Activated naive CD4-positive, alpha-beta T cell treated with anti-CD3 and anti-CD28 coated beads for 36 hours (primary cell): ENCODE measurements around the gene KAT2A. TPM values are rescaled to one million over a fixed set of nuclear protein-coding genes. Genes with fewer than 3 reads are reported as not detected.

Experiments used
- CTCF ChIA-PET: fragments of 350-600 bp; sonication (Branson Sonifier 250); formaldehyde crosslinking; loops from one replicate; lab custom pipeline; 2021; ENCODE audit warnings: antibody characterized with exemption; lab: Charles Lee
- DNase-seq: peaks from one replicate; pipeline ENCODE4 v3.0.0-alpha.2; 2020
- H3K27ac Mint-ChIP-seq: one replicate; pipeline ENCODE4 v1.8.0; 2021; ENCODE audit warnings: mild to moderate bottlenecking, mixed read lengths
- H3K27me3 Mint-ChIP-seq: one replicate; pipeline ENCODE4 v1.8.0; 2021; ENCODE audit warnings: low read depth, mixed read lengths
- H3K36me3 Mint-ChIP-seq: one replicate; pipeline ENCODE4 v1.8.0; 2021; ENCODE audit warnings: low read depth, mixed read lengths
- H3K4me1 Mint-ChIP-seq: one replicate; pipeline ENCODE4 v1.8.0; 2021; ENCODE audit warnings: low read depth, mixed read lengths
- H3K4me3 Mint-ChIP-seq: one replicate; pipeline ENCODE4 v1.8.0; 2021; ENCODE audit warnings: mild to moderate bottlenecking, moderate library complexity, mixed read lengths
- H3K9me3 Mint-ChIP-seq: one replicate; pipeline ENCODE4 v1.8.0; 2021; ENCODE audit warnings: mixed read lengths
- intact Hi-C: fragments of 100-400 bp; cut with micrococcal nuclease; formaldehyde crosslinking; loops from one replicate; pipeline ENCODE4 v1.15.1; 2023
- total RNA-seq, 2 experiments: library from RNA; stranded (reverse); gene quantifications; one replicate each; pipeline ENCODE4 v1.2.3, GENCODE V29; 2021

Gene KAT2A
- total RNA-seq, 2 experiments from 2014 or later, result 57.3 to 59.0 TPM

GRCh38 chr17:42120161-42120769, 902 bp downstream of the KAT2A start:
- intact Hi-C loops, result no loop called here
- peaks cover 28% of the 10 kb centered on the region for H3K4me1 Mint-ChIP-seq
- H3K27me3 Mint-ChIP-seq, result no peaks in the 10 kb centered on the region
- DNase-seq, result no peak
- no peak overlapping the region for H3K27ac Mint-ChIP-seq
- H3K36me3 Mint-ChIP-seq, result peaks cover 40% of the 10 kb centered on the region
- H3K4me3 Mint-ChIP-seq, result peak overlapping the region; percentile 59
- no peaks in the 10 kb centered on the region for H3K9me3 Mint-ChIP-seq
- CTCF ChIA-PET, result interaction anchor here (0.7 to 5.6 kb wide), 13 partner anchors 10 to 340 kb away, joined by 3 to 29 read pairs (median 5); partner anchors contain the start of genes CNP and KCNH4

DNA sequence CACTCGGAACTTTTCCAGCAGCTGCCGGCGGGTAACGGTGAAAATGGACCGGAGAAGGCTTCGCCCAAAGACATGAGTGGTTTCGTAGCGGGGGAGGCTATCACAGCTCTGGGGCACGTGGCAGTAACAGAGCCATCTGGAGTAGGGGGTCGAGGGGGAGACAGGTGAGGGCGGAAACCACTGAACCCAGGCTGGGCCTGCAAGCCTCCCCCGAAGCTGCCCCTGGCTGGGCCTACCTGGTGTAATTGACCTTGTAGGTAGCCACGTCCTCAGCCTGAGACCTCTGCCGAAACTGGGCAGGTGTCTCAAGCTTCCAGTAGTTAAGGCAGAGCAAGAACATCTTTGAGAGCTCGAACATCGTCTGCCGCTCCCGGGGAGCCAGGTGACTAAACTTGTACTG, 1.9 kb downstream of the KAT2A start:
- no peaks in the 10 kb centered on the region for H3K27me3 Mint-ChIP-seq
- no peak for DNase-seq
- CTCF ChIA-PET, result interaction anchor here (0.6 to 5.6 kb wide), 19 partner anchors 9 to 341 kb away, joined by 3 to 29 read pairs (median 4); partner anchors contain the start of genes CNP and KCNH4
- H3K4me3 Mint-ChIP-seq, result peak overlapping the region; percentile 14
- H3K4me1 Mint-ChIP-seq, result peaks cover 28% of the 10 kb centered on the region
- no peak overlapping the region for H3K27ac Mint-ChIP-seq
- H3K9me3 Mint-ChIP-seq, result no peaks in the 10 kb centered on the region
- peaks cover 38% of the 10 kb centered on the region for H3K36me3 Mint-ChIP-seq
- intact Hi-C loops, result loop anchor here (5.0 to 10.0 kb wide), 2 partner anchors 202 to 406 kb away; partner anchors contain the start of gene ACLY

DNA sequence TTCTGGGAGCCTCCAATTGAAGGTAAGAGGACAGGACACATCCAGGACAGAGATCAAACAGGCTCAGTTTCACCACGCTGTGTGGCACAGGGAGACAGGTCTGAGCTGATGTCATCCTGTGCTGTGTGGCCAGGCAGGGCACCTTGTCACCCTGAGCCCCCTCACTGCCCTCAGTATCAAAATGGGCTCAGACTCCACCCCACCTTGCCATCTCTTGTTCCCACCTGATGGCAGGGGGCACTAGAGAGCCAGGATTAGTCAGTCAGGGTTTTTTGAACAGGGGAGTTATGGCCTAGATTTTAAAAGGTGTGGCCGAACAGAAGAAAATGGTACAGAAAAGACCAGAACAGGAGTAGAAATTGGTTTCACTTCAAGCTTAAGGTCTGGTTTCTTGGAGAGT, 2.6 kb downstream of the KAT2A start:
- Mint-ChIP-seq H3K4me3 (peak overlapping the region; percentile 10), H3K27ac (peak overlapping the region; percentile 14)
- CTCF ChIA-PET, result interaction anchor here (0.6 to 5.6 kb wide), 19 partner anchors 10 to 285 kb away, joined by 3 to 29 read pairs (median 4); partner anchors contain the start of genes CNP, DNAJC7 and KCNH4

GRCh38 chr17:42118126-42118510, 3.0 kb downstream of the KAT2A start:
- H3K27me3 Mint-ChIP-seq, result no peaks in the 10 kb centered on the region
- peaks cover 28% of the 10 kb centered on the region for H3K4me1 Mint-ChIP-seq
- no peak overlapping the region for H3K27ac Mint-ChIP-seq
- DNase-seq, result no peak
- intact Hi-C loops, result loop anchor here (1.0 to 10.0 kb wide), 4 partner anchors 63 to 407 kb away; partner anchors contain the start of genes ACLY and KCNH4
- no peaks in the 10 kb centered on the region for H3K9me3 Mint-ChIP-seq
- CTCF ChIA-PET, result interaction anchor here (0.6 to 5.6 kb wide), 17 partner anchors 12 to 317 kb away, joined by 3 to 29 read pairs (median 4); partner anchors contain the start of genes CNP, DNAJC7, KCNH4 and NKIRAS2
- no peak overlapping the region for H3K4me3 Mint-ChIP-seq
- peaks cover 38% of the 10 kb centered on the region for H3K36me3 Mint-ChIP-seq

More for the DNA sequence above, 2.6 kb downstream of the KAT2A start:
- H3K27me3 Mint-ChIP-seq, result no peaks in the 10 kb centered on the region
- H3K36me3 Mint-ChIP-seq, result peaks cover 39% of the 10 kb centered on the region
- intact Hi-C loops, result loop anchor here (1.0 to 10.0 kb wide), 4 partner anchors 63 to 406 kb away; partner anchors contain the start of genes ACLY and KCNH4
- peaks cover 28% of the 10 kb centered on the region for H3K4me1 Mint-ChIP-seq
- no peaks in the 10 kb centered on the region for H3K9me3 Mint-ChIP-seq
- DNase-seq, result peak; percentile 71

DNA sequence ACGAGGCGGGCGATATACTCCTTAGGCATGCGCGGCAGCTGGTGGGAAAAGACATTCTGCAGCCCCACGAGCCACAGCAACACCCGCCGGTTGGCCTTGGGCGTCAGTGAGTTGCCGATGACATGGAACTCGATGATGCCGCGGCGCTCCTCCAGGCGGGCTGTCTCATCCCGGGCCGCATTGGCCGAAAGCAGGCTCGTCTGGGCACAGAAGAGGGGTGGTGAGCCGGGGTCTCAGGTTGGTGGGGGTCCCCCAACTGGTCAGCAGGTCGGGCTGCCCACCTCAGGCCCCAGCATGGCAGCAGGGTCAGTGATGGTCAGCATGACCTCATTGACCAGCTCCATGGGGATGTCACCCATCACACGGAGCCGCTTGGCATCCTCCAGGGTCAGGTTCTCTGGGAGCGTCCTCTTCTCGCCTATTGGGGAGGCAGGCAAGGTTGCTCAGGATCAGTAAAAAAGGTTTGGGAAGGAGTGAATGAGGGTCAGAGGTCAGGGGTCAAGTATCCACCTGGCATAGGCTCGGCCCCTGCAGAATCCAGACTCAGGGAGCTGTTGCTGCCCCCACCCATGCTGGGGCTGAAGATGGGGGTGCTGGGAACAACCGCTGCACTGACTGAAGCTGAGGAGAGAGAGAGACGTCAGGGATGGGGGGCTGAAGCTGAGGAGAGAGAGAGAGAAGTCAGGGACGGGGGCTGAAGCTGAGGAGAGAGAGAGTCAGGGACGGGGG, 3.6 kb downstream of the KAT2A start:
- CTCF ChIA-PET, result interaction anchor here (0.6 to 5.6 kb wide), 16 partner anchors 13 to 317 kb away, joined by 3 to 29 read pairs (median 4); partner anchors contain the start of genes CNP, DNAJC7, KCNH4 and NKIRAS2
- Mint-ChIP-seq H3K4me1 (peaks cover 32% of the 10 kb centered on the region), H3K27ac (no peak overlapping the region), H3K4me3 (no peak overlapping the region), H3K9me3 (no peaks in the 10 kb centered on the region), H3K36me3 (peaks cover 40% of the 10 kb centered on the region), H3K27me3 (no peaks in the 10 kb centered on the region)
- intact Hi-C loops, result loop anchor here (1.0 to 10.0 kb wide), 4 partner anchors 64 to 407 kb away; partner anchors contain the start of genes ACLY and KCNH4
- DNase-seq, result no peak

GRCh38 chr17:42116705-42117396, 4.3 kb downstream of the KAT2A start:
- Mint-ChIP-seq H3K27ac (no peak overlapping the region), H3K27me3 (no peaks in the 10 kb centered on the region)
- CTCF ChIA-PET, result interaction anchor here (0.6 to 5.6 kb wide), 12 partner anchors 13 to 1617 kb away, joined by 3 to 38 read pairs (median 4); partner anchors contain the start of genes CNP, DNAJC7 and NKIRAS2

DNA sequence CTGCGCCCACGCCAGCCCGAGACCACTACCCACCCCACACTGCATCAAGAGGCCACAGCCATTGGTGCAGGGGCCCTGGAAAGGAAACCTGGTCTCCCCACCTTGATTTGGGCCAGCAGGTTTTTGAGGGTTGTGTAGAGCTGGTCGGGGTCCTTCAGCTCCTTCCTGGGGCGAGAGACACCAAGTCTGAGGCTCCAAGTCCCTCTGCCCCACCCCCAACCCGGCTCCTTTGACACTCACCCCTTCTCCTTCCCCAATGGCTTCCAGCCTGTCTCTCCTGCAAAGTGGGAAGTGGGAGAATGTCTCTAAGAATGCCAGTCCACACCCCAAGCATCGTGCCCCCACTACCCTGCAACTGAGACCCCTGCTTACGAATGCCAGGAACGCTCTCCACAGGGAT, 7.0 kb downstream of the KAT2A start:
- Mint-ChIP-seq H3K27ac (no peak overlapping the region), H3K9me3 (no peaks in the 10 kb centered on the region), H3K4me3 (no peak overlapping the region), H3K36me3 (peaks cover 36% of the 10 kb centered on the region), H3K27me3 (no peaks in the 10 kb centered on the region), H3K4me1 (peaks cover 37% of the 10 kb centered on the region)
- DNase-seq, result no peak
- CTCF ChIA-PET, result interaction anchor here (0.6 to 4.3 kb wide), 12 partner anchors 9 to 292 kb away, joined by 3 to 38 read pairs (median 4); partner anchors contain the start of gene KCNH4
- intact Hi-C loops, result loop anchor here (5.0 to 10.0 kb wide), 2 partner anchors 411 to 563 kb away; partner anchors contain the start of gene PLEKHH3

More at GRCh38 chr17:42116705-42117396, 4.3 kb downstream of the KAT2A start:
- intact Hi-C loops, result loop anchor here (1.0 to 10.0 kb wide), 6 partner anchors 50 to 408 kb away; partner anchors contain the start of gene ACLY
- Mint-ChIP-seq H3K36me3 (peaks cover 40% of the 10 kb centered on the region), H3K4me3 (no peak overlapping the region), H3K4me1 (peaks cover 36% of the 10 kb centered on the region), H3K9me3 (no peaks in the 10 kb centered on the region)
- DNase-seq, result peak; percentile 93

DNA sequence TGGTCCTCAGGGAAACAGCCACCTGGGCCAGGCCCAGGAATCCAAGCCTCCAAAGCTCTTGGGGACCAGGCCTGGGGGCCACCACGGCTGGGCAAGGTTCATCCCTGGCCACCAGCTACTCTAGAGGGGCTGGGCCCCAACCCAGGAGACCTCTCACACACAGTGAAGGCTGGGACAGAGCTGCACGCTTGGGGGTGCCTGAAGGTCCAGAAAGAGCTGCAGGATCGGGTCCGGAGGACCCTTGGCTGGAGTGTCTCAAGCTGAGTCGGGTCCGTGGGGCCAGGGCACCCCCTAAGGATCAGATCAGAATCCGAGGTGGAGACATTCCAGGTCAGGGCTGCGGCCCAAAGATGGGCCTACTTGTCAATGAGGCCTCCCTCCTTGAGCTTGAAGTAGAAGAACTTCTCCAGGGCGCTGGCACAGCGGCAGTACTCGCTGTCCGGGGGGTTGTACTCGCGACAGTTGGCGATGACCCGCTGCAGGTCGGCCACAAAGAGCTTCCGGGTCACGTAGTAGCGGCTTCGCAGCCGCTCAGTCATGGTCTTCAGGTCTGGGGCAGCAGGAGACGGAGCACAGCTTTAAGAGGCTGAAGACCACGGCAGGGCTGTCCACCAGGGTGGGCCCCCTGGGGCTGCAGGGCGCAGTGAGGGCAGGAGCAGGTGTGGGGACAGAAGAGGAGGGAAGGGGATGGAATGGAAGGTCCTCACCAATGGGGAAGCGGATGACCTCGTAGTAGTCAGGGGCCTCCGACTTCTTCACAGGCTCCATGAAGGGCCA, 7.7 kb downstream of the KAT2A start:
- Mint-ChIP-seq H3K4me1 (peaks cover 31% of the 10 kb centered on the region), H3K9me3 (no peaks in the 10 kb centered on the region), H3K36me3 (peaks cover 32% of the 10 kb centered on the region), H3K4me3 (no peak overlapping the region), H3K27ac (peak overlapping the region; percentile 92), H3K27me3 (no peaks in the 10 kb centered on the region)
- no peak for DNase-seq
- CTCF ChIA-PET, result interaction anchor here (0.6 to 4.3 kb wide), 15 partner anchors 10 to 293 kb away, joined by 3 to 38 read pairs (median 4); partner anchors contain the start of gene ODAD4
- intact Hi-C loops, result loop anchor here (2.0 to 10.0 kb wide), 3 partner anchors 41 to 564 kb away; partner anchors contain the start of genes PLEKHH3 and RAB5C

DNA sequence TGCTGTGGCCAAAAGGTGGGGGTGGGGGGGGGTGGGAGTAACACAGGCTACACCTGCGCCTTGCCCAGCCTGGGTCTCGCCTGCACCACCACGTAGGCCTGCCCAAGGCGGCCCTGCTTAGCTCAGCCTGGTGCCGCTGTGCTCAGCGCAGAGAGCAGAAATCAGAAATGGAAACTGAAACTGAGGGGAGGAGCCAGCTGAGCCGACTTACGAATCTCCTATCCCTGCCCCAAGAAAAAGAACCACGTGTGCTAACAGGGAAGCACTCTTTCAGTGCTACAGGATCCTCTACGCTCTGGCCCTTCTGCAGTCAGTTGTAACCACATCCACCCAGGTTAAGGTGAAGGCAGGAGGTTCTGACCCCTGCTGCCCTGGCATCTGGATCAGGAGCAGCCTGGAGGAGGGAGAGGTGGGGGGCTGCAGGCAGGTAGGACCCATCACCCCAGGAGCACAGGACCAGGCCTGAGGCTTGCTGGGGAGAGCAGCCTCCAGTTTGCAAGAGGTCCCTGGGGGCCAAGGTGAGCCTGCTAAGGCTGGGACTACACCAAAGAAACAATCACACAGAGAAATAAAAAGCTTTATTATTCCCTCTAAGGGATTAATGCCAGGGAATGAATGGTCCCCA, 8.5 kb downstream of the KAT2A start, which contains the start of gene DHX58:
TSS of gene DHX58 (minus strand) at position 163 of the 625 bp plus-strand sequence. CDS start 822 bp downstream, outside the sequence.
- no peaks in the 10 kb centered on the region for H3K9me3 Mint-ChIP-seq
- H3K36me3 Mint-ChIP-seq, result peaks cover 25% of the 10 kb centered on the region
- H3K27me3 Mint-ChIP-seq, result no peaks in the 10 kb centered on the region
- CTCF ChIA-PET, result interaction anchor here (0.8 to 4.3 kb wide), 14 partner anchors 12 to 294 kb away, joined by 3 to 38 read pairs (median 4); partner anchors contain the start of genes NKIRAS2 and ODAD4
- intact Hi-C loops, result loop anchor here (1.0 to 10.0 kb wide), 5 partner anchors 21 to 565 kb away; partner anchors contain the start of genes DNAJC7, PLEKHH3 and RAB5C
- H3K4me1 Mint-ChIP-seq, result peaks cover 38% of the 10 kb centered on the region
- H3K27ac Mint-ChIP-seq, result peak within 1 kb of the TSS; percentile 92
- H3K4me3 Mint-ChIP-seq, result peak within 1 kb of the TSS; percentile 81
- DNase-seq, result peak; percentile 90
